ENCODE results near the gene C2CD2L. TPM values are rescaled to one million over a fixed set of nuclear protein-coding genes. Genes with fewer than 3 reads are reported as not detected.

The C2CD2L gene
- total and polyA plus RNA-seq, 2 of the 13 experiments (the other 11 are each of a cell fraction or from before 2014, with no cell fraction given) = 3.7 to 5.5 TPM

DNA sequence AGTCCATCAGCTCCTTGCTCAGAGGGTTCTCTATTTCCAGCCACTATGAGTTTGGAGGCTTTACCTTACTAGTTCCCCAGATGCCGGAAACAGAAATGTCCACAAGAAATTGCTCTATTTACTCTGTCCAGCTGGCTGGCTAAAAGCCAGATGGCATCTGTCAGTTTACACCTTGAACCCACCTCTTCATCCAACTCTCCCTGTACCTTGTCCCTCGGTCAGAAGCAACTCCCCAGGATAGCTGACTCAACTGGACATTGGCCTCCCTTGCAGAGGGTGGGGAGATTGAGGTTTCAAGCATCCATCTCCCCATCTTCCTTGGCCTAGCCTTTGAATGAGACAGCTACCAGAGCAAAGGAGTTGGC, 1.7 kb downstream of the C2CD2L start (continued):
- TF ChIP-seq, protein P1, sequence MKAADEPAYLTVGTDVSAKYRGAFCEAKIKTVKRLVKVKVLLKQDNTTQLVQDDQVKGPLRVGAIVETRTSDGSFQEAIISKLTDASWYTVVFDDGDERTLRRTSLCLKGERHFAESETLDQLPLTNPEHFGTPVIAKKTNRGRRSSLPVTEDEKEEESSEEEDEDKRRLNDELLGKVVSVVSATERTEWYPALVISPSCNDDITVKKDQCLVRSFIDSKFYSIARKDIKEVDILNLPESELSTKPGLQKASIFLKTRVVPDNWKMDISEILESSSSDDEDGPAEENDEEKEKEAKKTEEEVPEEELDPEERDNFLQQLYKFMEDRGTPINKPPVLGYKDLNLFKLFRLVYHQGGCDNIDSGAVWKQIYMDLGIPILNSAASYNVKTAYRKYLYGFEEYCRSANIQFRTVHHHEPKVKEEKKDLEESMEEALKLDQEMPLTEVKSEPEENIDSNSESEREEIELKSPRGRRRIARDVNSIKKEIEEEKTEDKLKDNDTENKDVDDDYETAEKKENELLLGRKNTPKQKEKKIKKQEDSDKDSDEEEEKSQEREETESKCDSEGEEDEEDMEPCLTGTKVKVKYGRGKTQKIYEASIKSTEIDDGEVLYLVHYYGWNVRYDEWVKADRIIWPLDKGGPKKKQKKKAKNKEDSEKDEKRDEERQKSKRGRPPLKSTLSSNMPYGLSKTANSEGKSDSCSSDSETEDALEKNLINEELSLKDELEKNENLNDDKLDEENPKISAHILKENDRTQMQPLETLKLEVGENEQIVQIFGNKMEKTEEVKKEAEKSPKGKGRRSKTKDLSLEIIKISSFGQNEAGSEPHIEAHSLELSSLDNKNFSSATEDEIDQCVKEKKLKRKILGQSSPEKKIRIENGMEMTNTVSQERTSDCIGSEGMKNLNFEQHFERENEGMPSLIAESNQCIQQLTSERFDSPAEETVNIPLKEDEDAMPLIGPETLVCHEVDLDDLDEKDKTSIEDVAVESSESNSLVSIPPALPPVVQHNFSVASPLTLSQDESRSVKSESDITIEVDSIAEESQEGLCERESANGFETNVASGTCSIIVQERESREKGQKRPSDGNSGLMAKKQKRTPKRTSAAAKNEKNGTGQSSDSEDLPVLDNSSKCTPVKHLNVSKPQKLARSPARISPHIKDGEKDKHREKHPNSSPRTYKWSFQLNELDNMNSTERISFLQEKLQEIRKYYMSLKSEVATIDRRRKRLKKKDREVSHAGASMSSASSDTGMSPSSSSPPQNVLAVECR (CRISPR knock-in tag; IDR thresholded peaks at IDR 0.05; ENCODE audit: borderline replicate concordance) = peak; percentile 62; the same call in 1 of the 2 replicates
- TF ChIP-seq KMT2B (CRISPR knock-in tag; IDR thresholded peaks at IDR 0.05) = peak; percentile 4; the same call in 1 of the 2 replicates
- TF ChIP-seq ZNF614 (CRISPR knock-in tag; IDR thresholded peaks at IDR 0.05; ENCODE audit: borderline replicate concordance) = no peak
- peak; percentile 50; the same call in 1 of the 3 replicates for TF ChIP-seq MXI1 (IDR thresholded peaks at IDR 0.05; ENCODE audit: borderline replicate concordance, low read depth, low read length)
- TF ChIP-seq, protein P2, sequence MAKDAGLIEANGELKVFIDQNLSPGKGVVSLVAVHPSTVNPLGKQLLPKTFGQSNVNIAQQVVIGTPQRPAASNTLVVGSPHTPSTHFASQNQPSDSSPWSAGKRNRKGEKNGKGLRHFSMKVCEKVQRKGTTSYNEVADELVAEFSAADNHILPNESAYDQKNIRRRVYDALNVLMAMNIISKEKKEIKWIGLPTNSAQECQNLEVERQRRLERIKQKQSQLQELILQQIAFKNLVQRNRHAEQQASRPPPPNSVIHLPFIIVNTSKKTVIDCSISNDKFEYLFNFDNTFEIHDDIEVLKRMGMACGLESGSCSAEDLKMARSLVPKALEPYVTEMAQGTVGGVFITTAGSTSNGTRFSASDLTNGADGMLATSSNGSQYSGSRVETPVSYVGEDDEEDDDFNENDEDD (CRISPR knock-in tag; IDR thresholded peaks at IDR 0.05; ENCODE audit: borderline replicate concordance) = no peak

DNA sequence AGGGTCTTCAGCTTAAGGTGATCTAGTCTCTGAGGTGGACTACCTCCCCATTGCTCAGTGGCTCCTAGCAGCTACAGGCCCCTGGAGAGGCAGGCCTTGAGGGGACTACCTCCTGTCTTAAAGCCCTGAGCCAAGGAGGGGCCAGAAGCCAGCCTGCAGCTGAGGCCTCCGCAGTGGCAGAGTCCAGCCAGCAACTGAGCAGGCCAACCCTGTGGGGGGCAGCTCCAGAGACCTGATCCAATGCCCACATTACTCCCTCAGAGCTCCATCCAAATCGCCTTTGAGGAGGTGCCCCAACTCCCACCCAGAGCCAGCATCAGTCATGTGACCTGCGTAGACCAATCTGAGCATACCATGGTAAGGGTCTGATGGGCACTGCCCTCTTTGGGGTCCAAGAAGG, 2.7 kb downstream of the C2CD2L start:
- no peaks in the 10 kb centered on the region; a peak in 1 of 5 replicates for H3K27me3 ChIP-seq (ENCODE audit: control insufficient read depth in 1 of 2, insufficient read depth in 2 of 2, low read length in 2 of 2)
- no peak for DNase-seq (ENCODE audit: low spot score)
- peaks cover 7 to 34% of the 10 kb centered on the region in 2 experiments for H3K36me3 ChIP-seq (replicated peaks in 1 of 2; ENCODE audit: control insufficient read depth in 1 of 2, insufficient read depth in 2 of 2, low read length in 2 of 2)
- in situ Hi-C loops (cut with HindIII; ENCODE audit: extremely low pct_ligation_motif_present, low pct_unique_long_range_greater_than_20kb) = no loop called here
- no peak for ATAC-seq
- H3K9me3 ChIP-seq (ENCODE audit: low read length) = no peaks in the 10 kb centered on the region
- H3K9ac ChIP-seq (ENCODE audit: insufficient read depth, low read depth, low read length) = no peak overlapping the region
- WGBS (ENCODE audit: low lambda C conversion rate) = no CpG with 5 or more reads among the region's 3 CpGs
- H2AFZ ChIP-seq (ENCODE audit: low read length) = no peak overlapping the region
- H3K79me2 ChIP-seq (ENCODE audit: insufficient read depth, low read length) = no peaks in the 10 kb centered on the region
- ChIA-PET POLR2A (interaction anchor here (1.6 to 4.2 kb wide), 5 partner anchors 11 to 75 kb away, joined by 3 to 75 read pairs (median 24); partner anchors contain the start of genes HINFP, HMBS, NHERF4 and VPS11), CTCF (ENCODE audit: low intra/inter-chr PET ratio, low total read pairs) (no interaction called here)
- no TSS peak for BruUV-seq (replicated peaks)
- peaks cover 29% of the 10 kb centered on the region for H3K4me1 ChIP-seq (ENCODE audit: insufficient read depth, low read length)
- intact Hi-C loops (cut with micrococcal nuclease; ENCODE audit: unreplicated experiment) = loop anchor here (5.0 kb wide), 1 partner anchor 87 kb away; no protein-coding TSS in a partner anchor
- H4K20me1 ChIP-seq (ENCODE audit: insufficient read depth, low read length) = no peaks in the 10 kb centered on the region
- no peak for FAIRE-seq
- H3K4me3 ChIP-seq (replicated peaks in 1 of 3; ENCODE audit: insufficient read depth in 1 of 3, low read depth in 2 of 3, low read length in 3 of 3) = no peak overlapping the region
- H3K4me2 ChIP-seq (ENCODE audit: low read depth, low read length) = no peak overlapping the region
- H3K27ac ChIP-seq (ENCODE audit: extremely low read length, insufficient read depth, low read length) = no peak overlapping the region
- TF ChIP-seq DR1 (CRISPR knock-in tag; IDR thresholded peaks at IDR 0.05) = no peak
- TF ChIP-seq SMYD3 (CRISPR knock-in tag; IDR thresholded peaks at IDR 0.05) = no peak
- TF ChIP-seq TBX3 (IDR thresholded peaks at IDR 0.05; ENCODE audit: borderline replicate concordance) = no peak
- TF ChIP-seq ZNF883 (CRISPR knock-in tag; IDR thresholded peaks at IDR 0.05; ENCODE audit: not compliant biosample characterization) = no peak
- TF ChIP-seq ZFP90 (CRISPR knock-in tag; IDR thresholded peaks at IDR 0.05; ENCODE audit: borderline replicate concordance) = no peak
- TF ChIP-seq, protein P3, sequence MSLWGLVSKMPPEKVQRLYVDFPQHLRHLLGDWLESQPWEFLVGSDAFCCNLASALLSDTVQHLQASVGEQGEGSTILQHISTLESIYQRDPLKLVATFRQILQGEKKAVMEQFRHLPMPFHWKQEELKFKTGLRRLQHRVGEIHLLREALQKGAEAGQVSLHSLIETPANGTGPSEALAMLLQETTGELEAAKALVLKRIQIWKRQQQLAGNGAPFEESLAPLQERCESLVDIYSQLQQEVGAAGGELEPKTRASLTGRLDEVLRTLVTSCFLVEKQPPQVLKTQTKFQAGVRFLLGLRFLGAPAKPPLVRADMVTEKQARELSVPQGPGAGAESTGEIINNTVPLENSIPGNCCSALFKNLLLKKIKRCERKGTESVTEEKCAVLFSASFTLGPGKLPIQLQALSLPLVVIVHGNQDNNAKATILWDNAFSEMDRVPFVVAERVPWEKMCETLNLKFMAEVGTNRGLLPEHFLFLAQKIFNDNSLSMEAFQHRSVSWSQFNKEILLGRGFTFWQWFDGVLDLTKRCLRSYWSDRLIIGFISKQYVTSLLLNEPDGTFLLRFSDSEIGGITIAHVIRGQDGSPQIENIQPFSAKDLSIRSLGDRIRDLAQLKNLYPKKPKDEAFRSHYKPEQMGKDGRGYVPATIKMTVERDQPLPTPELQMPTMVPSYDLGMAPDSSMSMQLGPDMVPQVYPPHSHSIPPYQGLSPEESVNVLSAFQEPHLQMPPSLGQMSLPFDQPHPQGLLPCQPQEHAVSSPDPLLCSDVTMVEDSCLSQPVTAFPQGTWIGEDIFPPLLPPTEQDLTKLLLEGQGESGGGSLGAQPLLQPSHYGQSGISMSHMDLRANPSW (CRISPR knock-in tag; IDR thresholded peaks at IDR 0.05; ENCODE audit: borderline replicate concordance) = no peak
- no peak for TF ChIP-seq ZNF549 (CRISPR knock-in tag; IDR thresholded peaks at IDR 0.05)
- no peak for TF ChIP-seq NFE2L1 (CRISPR knock-in tag; IDR thresholded peaks at IDR 0.05; ENCODE audit: borderline replicate concordance)
- no peak for TF ChIP-seq ZFP1 (CRISPR knock-in tag; IDR thresholded peaks at IDR 0.05)

All from HepG2 (cell line).